Measurements from ENCODE around the gene NEK4.
"Not testable (repeated sequence)": the region's sequence is repeated elsewhere in the genome, so short reads cannot be mapped to it uniquely, and the experiment has no call there.

Gene NEK4

GRCh38 chr3:52730681-52731080, 40.1 kb downstream of the NEK4 start:
- no peak for DNase-seq

GRCh38 chr3:52728753-52729152, 42.0 kb downstream of the NEK4 start:
- DNase-seq: not testable (repeated sequence)

GRCh38 chr3:52724511-52724910, 46.2 kb downstream of the NEK4 start:
- no peak for DNase-seq

GRCh38 chr3:52723935-52724334, 46.8 kb downstream of the NEK4 start:
- no peak for DNase-seq

- no peak for DNase-seq
These were observed 48.2 kb downstream of the NEK4 start for GRCh38 chr3:52722491-52722890.

GRCh38 chr3:52721730-52722008, 49.1 kb downstream of the NEK4 start:
- DNase-seq: no peak

GRCh38 chr3:52721002-52721729, 49.6 kb downstream of the NEK4 start:
- no peak for DNase-seq

GRCh38 chr3:52719618-52720017, 51.1 kb downstream of the NEK4 start:
- DNase-seq: no peak

DNA sequence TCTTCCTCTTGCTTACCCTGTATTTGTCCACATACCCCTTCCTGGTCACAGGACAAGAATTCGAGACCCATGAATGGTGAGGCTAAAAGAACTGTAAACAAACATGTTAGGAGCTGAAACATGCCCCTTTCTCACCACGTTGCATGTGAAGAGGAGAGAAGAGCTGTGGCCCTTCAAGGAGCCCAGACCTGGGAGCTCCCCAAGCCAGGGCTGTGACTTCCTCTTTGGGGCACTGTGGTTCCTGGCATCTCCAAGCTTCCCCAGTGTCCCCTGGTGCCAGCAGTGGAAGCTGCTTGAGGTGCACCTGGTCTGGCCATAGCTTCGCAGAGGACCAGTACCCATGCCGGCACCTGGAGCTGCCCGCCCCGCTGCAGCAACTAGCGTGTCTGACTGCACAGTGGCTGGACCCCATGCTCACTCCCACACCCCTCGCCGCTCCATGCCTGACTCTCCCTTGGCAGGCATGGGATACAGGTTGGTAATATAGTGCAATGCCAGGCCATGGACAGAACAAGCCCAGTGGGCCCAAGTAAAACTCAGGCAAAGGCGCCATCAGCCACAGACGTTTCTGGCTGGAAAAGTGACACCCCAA, 54.9 kb downstream of the NEK4 start:
- no peak for DNase-seq

GRCh38 chr3:52714335-52715302, 56.1 kb downstream of the NEK4 start:
- no peak for DNase-seq

- no peak for DNase-seq
These were observed 58.2 kb downstream of the NEK4 start for GRCh38 chr3:52712291-52713212.

DNA sequence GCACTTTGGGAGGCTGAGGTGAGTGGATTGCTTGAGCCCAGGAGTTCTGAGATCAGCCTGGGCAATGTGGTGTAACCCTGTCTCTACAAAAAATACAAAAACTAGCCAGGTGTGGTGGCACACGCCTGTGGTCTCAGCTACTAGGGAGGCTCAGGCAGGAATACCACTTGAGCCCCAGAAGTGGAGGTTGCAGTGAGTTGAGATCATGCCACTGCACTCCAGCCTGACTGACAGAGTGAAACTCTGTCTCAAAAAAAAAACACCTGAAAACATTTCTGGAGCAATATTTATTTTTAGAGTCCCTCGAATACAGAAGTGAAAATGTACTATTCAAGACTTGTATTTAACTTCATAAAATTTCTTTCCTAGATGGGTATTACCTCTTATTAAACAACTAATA, 60.2 kb downstream of the NEK4 start:
- DNase-seq: no peak

DNA sequence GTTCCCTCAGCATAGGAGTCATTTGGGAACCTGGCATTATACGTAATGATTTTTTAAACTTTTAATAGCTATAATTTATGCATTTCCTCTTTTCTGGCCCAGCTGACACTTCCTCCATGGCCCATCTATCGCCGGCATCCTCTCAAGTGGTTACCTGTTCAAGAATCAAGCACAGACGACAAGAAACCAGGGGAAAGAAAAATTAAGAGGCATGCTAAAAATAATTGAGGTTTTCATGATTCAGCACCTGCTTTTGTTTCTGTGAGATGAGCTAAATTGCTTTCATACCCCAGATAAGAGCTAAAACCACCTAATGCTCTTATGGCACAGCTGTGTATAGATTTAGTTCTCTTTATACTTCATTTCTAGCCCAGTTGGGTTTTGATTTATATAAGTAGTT, 63.2 kb downstream of the NEK4 start:
- no peak for DNase-seq

GRCh38 chr3:52705688-52706686, 64.8 kb downstream of the NEK4 start, which contains the start of the genes GLT8D1 and SPCS1:
TSS of gene GLT8D1 (minus strand) at chr3:52705791. CDS start at chr3:52700460, 5,331 bp downstream.
TSS of gene SPCS1 (plus strand) at chr3:52706106. CDS start at chr3:52706247, 141 bp downstream.
- peak; percentile 71 for DNase-seq

DNA sequence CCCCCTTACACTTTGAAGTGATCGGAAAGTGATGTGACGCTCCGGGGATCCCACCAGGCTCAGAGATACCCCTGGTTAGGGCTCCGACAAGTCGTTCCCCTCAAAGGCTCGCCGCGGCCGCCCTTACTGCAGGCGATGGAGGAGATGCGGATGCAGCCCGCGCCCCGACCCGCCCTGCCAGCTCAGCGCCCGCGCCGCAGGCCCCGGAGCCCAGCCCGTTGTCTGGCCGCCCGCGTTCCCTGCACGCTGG, 65.4 kb downstream of the NEK4 start:
- no peak for DNase-seq

DNA sequence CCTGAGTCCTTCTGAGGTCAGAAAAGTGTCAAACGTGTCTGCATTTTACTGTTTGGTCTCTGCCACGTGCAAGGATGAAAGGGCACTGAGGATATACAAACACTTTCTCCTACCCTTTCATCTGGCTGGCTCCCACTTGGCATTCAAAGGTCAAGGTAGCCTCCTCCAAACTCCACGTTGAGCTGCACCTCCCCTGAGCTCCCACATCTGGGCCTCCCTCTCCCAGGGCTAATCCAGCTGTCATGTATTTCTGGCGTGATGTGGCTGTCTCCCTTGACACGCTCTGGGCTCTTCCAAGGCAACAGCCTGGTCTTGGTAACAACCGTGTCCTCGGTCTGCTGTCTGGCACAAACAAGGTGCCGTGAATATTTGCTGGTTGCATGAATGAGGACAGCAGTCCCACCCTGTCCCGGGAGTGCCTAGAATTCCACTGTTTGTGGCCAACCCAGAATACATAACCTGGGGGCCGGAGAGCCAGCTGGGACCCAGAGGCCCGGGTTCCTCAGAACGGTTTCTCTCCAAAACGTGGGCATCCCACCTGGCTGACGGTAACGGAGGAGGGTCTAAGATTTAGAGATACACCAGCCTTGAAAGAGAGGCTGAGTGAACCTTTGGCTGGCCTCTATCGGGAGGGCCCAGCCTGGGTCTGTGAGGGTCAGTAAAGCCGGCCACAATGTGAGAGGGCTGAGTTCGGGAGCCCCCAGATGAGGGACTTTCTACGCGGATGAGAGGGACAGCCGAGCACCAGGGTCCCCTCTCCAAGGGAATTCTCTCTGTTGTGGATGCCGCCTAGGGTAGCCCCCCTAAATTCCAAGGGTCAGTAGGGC, 65.9 kb downstream of the NEK4 start:
- peak; percentile 14 for DNase-seq

DNA sequence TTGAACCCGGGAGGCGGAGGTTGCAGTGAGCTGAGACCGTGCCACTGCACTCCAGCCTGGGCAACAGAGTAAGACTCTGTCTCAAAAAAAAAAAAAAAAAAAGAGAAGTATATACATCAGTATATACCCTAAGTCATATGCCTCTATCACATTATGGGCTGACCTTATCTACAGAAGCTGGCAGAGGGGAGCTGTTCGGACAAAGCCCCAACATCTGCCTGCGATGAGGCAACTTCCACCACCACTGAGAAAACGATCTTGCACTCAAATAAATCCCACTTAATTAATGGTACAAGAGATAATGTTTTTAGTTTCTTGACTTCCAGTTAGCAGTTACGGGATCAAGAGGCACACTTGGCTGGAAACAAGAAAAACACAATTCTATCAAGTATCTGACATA, 67.4 kb downstream of the NEK4 start:
- DNase-seq: no peak

DNA sequence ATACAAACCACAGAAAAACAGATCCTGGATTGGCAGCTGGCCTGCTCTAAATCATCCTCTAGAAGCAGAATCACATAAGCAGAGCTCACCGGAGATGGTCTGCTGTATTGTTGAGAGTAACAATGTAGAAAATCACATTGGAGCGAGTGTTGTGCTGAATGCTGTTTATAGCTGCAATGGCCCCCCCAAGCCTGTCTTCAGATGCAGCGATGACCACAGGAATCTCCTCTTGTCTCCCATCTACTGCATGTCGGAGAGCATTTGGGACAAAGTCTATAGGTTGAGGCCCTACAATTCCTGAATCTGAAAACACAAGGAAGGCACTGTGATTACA, 73.1 kb downstream of the NEK4 start:
- no peak for DNase-seq

DNA sequence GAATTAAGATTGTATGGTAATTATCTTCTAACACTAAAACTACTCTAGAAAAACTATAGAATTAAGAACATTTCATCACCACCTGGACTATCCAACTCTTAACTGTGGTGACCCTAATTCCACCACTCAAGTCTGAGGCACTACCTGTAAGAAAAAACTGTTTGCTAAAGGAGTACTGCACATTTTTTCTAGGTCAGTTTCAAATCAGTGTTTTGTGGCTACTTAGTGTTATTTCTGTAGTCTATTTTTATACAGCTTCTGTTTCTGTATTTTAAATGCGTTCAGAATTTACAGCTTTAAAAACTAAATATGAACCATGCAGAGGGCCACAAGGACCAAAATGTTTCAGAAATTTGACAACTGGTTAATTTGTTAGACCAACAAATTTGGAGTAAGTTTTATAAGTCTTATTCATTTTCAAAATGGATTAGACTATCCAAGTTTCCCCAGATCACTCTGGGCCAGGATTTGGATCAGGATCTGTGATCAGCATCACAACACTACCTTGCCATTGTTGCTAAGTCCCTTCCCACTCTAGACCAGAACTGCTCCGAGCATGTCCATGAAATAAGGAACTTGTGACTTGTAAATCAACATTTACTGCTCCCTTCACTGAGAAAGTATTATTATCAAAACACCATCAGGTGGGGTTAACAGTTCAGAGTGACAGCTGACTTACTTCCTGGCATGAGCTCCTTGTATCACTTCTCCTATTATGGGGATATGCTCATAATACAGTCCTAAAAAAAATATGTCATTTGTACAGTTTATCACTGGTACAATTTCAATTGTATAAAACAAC, 73.7 kb downstream of the NEK4 start:
- no peak for DNase-seq

Data from kidney glomerular epithelial cell (primary cell).